SK-N-SH (cell line): ENCODE data around the gene DIS3L2.

Experiments
- CHD2 ChIP-seq: fragments of 150-350 bp; IDR thresholded peaks from 2 replicates; pipeline ENCODE4 v1.6.1; 2018; ENCODE audit warnings: low read length; ENCODE audit not compliant: partially characterized antibody
- EP300 ChIP-seq, 2 experiments: IDR thresholded peaks; 2 replicates each; pipeline versions ENCODE4 v1.4.0 to v1.6.1; 2012; ENCODE audit warnings: borderline replicate concordance in 1 of 2, low read depth in 1 of 2, low read length in 1 of 2
- FOSL2 ChIP-seq: IDR thresholded peaks from 2 replicates; pipeline ENCODE4 v1.4.0; 2012; ENCODE audit warnings: low read depth, mild to moderate bottlenecking, moderate library complexity, borderline replicate concordance
- GABPA ChIP-seq: IDR thresholded peaks from 2 replicates; pipeline ENCODE4 v1.4.0; 2012; ENCODE audit warnings: low read depth, mild to moderate bottlenecking
- RCOR1 ChIP-seq: fragments of 150-350 bp; IDR thresholded peaks from 2 replicates; pipeline ENCODE4 v1.6.1; 2017; ENCODE audit warnings: antibody characterized with exemption, low read length
- TF ChIP-seq, protein P1 (sequence below): fragments of 200-600 bp; sonication (generic); IDR thresholded peaks from 2 replicates; pipeline ENCODE4 v1.6.1; 2017; ENCODE audit warnings: antibody characterized with exemption, mild to moderate bottlenecking, moderate library complexity

DNA sequence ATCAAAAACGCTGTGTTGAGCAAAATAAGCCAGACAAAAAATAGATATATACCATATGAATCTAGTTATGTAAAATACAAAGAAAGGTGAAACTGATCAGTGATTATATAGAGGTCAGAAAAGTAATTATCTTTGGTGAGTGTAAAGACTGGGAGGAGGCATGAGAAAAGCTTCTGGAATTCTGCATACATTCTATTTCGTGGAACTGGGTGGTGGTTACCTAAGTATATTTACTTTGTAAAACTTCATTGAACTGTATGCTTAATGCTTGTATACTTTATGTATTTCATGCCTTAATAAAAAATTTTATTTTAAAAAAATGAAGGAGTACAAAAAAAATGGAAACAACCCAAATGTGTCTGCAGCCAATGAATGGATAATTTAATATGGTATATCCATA, 263.9 kb downstream of the DIS3L2 start:
- TF ChIP-seq EP300 (IDR thresholded peaks at IDR 0.05; ENCODE audit: borderline replicate concordance in 1 of 2, low read depth in 1 of 2, low read length in 1 of 2) (no peak), RCOR1 (no peak), FOSL2 (no peak), CHD2 (no peak), GABPA (no peak)
- TF ChIP-seq, protein P1, sequence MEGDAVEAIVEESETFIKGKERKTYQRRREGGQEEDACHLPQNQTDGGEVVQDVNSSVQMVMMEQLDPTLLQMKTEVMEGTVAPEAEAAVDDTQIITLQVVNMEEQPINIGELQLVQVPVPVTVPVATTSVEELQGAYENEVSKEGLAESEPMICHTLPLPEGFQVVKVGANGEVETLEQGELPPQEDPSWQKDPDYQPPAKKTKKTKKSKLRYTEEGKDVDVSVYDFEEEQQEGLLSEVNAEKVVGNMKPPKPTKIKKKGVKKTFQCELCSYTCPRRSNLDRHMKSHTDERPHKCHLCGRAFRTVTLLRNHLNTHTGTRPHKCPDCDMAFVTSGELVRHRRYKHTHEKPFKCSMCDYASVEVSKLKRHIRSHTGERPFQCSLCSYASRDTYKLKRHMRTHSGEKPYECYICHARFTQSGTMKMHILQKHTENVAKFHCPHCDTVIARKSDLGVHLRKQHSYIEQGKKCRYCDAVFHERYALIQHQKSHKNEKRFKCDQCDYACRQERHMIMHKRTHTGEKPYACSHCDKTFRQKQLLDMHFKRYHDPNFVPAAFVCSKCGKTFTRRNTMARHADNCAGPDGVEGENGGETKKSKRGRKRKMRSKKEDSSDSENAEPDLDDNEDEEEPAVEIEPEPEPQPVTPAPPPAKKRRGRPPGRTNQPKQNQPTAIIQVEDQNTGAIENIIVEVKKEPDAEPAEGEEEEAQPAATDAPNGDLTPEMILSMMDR = no peak
